ENCODE measurements around the gene TTR. TPM values are rescaled to one million over a fixed set of nuclear protein-coding genes. Genes with fewer than 3 reads are reported as not detected.

TTR gene
- total RNA-seq, 5 donors from 2014 or later (not counting 1 experiment from before 2014, with no cell fraction given): 1.7 to 2.6 (median 1.9) TPM; not detected in 2

DNA sequence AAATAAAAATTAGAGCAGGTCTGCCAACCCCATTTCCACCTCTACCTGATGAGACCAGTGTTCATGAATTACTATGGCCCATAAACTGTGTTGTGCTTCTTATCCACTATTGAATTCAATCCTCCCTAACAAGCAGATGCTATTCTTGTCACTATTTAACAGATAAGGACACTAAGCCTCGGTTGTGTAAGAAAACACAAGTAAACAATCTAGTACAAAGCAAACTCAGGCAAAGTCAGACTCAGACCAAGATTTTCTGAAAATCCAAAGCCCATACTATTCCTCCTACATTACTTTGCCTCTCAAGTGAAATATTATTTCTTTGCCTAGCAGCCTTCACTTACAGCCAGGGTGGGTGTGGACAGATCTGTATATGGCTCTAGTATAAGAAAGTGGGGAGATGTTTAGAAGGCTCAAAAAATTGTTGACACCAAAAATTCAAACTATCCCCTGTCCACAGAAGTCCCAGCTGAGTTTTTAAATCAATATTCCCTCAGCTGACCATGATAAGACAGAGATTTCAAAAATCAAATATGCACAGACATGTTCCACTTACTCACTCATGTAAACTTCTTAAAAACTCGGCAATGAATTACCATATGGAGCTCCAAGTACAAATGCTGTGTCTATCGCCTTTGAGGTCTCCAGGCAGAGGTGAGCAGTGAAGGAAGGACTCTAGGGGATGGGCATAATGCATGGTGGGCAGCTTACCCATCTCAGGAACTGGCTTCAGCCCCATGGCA is 16.0 kb upstream of the TTR start:
- Mint-ChIP-seq H3K36me3 (no peaks in the 10 kb centered on the region), H3K4me3 (no peak overlapping the region), H3K27ac (no peak overlapping the region), H3K9me3 (no peaks in the 10 kb centered on the region), H3K27me3 (no peaks in the 10 kb centered on the region), H3K4me1 (no peaks in the 10 kb centered on the region)
- no CpG with 5 or more reads among the region's 3 CpGs for WGBS (ENCODE audit: insufficient coverage)
- Histone ChIP-seq H3K27me3 (replicated peaks in 1 of 2; ENCODE audit: control insufficient read depth in 2 of 2, extremely low read depth in 1 of 2, insufficient read depth in 2 of 2, low read length in 1 of 2) (no peaks in the 10 kb centered on the region), H3K4me3 (ENCODE audit: control insufficient read depth in 1 of 2, extremely low read depth in 1 of 2, low read length in 1 of 2) (no peak overlapping the region), H3K36me3 (ENCODE audit: control insufficient read depth in 2 of 2, extremely low read depth in 1 of 2, insufficient read depth in 1 of 2, low read length in 1 of 2) (no peaks in the 10 kb centered on the region), H3K27ac (ENCODE audit: low read length) (no peak overlapping the region), H3K9me3 (no peaks in the 10 kb centered on the region), H3K4me1 (ENCODE audit: control insufficient read depth in 1 of 2, extremely low read depth in 1 of 2, insufficient read depth in 2 of 2, low read length in 2 of 2) (no peaks in the 10 kb centered on the region)
- no peak for ATAC-seq (replicated peaks in 1 of 4)
- DNase-seq: no peak
- ChIA-PET POLR2A (no interaction called here), CTCF (no interaction called here)

- Mint-ChIP-seq H3K9me3 (no peaks in the 10 kb centered on the region), H3K4me1 (no peaks in the 10 kb centered on the region), H3K27ac (no peak overlapping the region), H3K4me3 (no peak overlapping the region), H3K27me3 (no peaks in the 10 kb centered on the region), H3K36me3 (no peaks in the 10 kb centered on the region)
- H3K27me3 ChIP-seq (replicated peaks in 1 of 2; ENCODE audit: control insufficient read depth in 2 of 2, extremely low read depth in 1 of 2, insufficient read depth in 2 of 2, low read length in 1 of 2): no peaks in the 10 kb centered on the region
- DNase-seq (no peak), ATAC-seq (replicated peaks in 1 of 4) (no peak)
- H3K27ac ChIP-seq (ENCODE audit: low read length): no peak overlapping the region
- CTCF ChIA-PET: no interaction called here
- POLR2A ChIA-PET: no interaction called here
- H3K4me1 ChIP-seq (ENCODE audit: control insufficient read depth in 1 of 2, extremely low read depth in 1 of 2, insufficient read depth in 2 of 2, low read length in 2 of 2): no peaks in the 10 kb centered on the region
- H3K36me3 ChIP-seq (ENCODE audit: control insufficient read depth in 2 of 2, extremely low read depth in 1 of 2, insufficient read depth in 1 of 2, low read length in 1 of 2): no peaks in the 10 kb centered on the region
- 27% methylated on average over 4 of the region's 4 CpGs for WGBS (ENCODE audit: insufficient coverage)
- no peaks in the 10 kb centered on the region for H3K9me3 ChIP-seq
- no peak overlapping the region for H3K4me3 ChIP-seq (ENCODE audit: control insufficient read depth in 1 of 2, extremely low read depth in 1 of 2, low read length in 1 of 2)
Measured at GRCh38 chr18:31576670-31577069, 15.0 kb upstream of the TTR start.

DNA sequence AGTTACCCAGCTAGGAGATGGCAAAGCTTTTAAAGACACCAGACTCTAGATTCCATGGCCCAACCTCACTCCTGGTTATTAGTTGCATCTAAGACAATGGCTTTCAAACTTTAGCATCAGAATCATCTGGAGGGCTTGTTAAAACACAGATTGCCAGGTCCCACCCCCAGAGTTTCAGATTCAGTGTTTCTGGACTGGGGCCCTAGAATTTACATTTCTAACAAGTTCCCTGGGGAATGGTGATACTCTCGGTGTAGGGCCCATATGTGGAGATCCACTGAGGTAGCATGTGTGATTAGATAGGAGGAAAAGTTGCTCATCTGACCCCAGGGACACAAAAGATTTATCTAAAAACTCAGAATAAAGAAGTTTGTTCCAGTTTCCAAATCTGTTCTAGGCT is 14.5 kb upstream of the TTR start:
- Mint-ChIP-seq H3K9me3 (no peaks in the 10 kb centered on the region), H3K27ac (no peak overlapping the region), H3K4me1 (no peaks in the 10 kb centered on the region), H3K27me3 (no peaks in the 10 kb centered on the region), H3K36me3 (no peaks in the 10 kb centered on the region), H3K4me3 (no peak overlapping the region)
- ATAC-seq (replicated peaks in 1 of 4): no peak
- Histone ChIP-seq H3K4me3 (ENCODE audit: control insufficient read depth in 1 of 2, extremely low read depth in 1 of 2, low read length in 1 of 2) (no peak overlapping the region), H3K4me1 (ENCODE audit: control insufficient read depth in 1 of 2, extremely low read depth in 1 of 2, insufficient read depth in 2 of 2, low read length in 2 of 2) (no peaks in the 10 kb centered on the region), H3K36me3 (ENCODE audit: control insufficient read depth in 2 of 2, extremely low read depth in 1 of 2, insufficient read depth in 1 of 2, low read length in 1 of 2) (no peaks in the 10 kb centered on the region), H3K9me3 (no peaks in the 10 kb centered on the region), H3K27ac (ENCODE audit: low read length) (no peak overlapping the region), H3K27me3 (replicated peaks in 1 of 2; ENCODE audit: control insufficient read depth in 2 of 2, extremely low read depth in 1 of 2, insufficient read depth in 2 of 2, low read length in 1 of 2) (no peaks in the 10 kb centered on the region)
- no peak for DNase-seq
- ChIA-PET POLR2A (no interaction called here), CTCF (no interaction called here)
- no CpG with 5 or more reads among the region's 1 CpG for WGBS (ENCODE audit: insufficient coverage)

DNA sequence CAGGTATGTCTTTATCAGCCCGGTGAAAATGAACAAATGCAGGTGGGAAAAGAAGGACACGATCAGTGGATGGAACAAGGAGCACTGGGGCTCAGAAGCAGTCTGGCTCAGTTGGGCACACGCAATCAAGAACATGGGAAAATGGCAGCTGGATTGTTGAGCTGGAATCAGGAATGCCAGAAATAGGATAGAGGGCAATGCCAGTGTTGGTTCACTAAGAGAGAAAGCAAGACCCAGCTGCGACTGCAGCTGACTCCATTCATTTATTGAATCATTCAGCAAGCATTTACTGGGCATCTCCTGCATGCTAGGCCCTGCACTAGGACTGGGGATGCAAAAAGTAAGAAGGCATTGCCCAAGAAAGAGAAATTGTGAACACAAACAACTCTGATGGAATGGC is 13.6 kb upstream of the TTR start:
- Histone ChIP-seq H3K27me3 (replicated peaks in 1 of 2; ENCODE audit: control insufficient read depth in 2 of 2, extremely low read depth in 1 of 2, insufficient read depth in 2 of 2, low read length in 1 of 2) (no peaks in the 10 kb centered on the region), H3K4me3 (ENCODE audit: control insufficient read depth in 1 of 2, extremely low read depth in 1 of 2, low read length in 1 of 2) (no peak overlapping the region), H3K4me1 (ENCODE audit: control insufficient read depth in 1 of 2, extremely low read depth in 1 of 2, insufficient read depth in 2 of 2, low read length in 2 of 2) (no peaks in the 10 kb centered on the region), H3K9me3 (no peaks in the 10 kb centered on the region), H3K36me3 (ENCODE audit: control insufficient read depth in 2 of 2, extremely low read depth in 1 of 2, insufficient read depth in 1 of 2, low read length in 1 of 2) (no peaks in the 10 kb centered on the region), H3K27ac (ENCODE audit: low read length) (no peak overlapping the region)
- CTCF ChIA-PET: no interaction called here
- Mint-ChIP-seq H3K4me1 (no peaks in the 10 kb centered on the region), H3K36me3 (no peaks in the 10 kb centered on the region), H3K4me3 (no peak overlapping the region), H3K27me3 (no peaks in the 10 kb centered on the region), H3K27ac (no peak overlapping the region), H3K9me3 (no peaks in the 10 kb centered on the region)
- no peak for ATAC-seq (replicated peaks in 1 of 4)
- DNase-seq: no peak
- 83% methylated on average over 4 of the region's 4 CpGs for WGBS (ENCODE audit: insufficient coverage)
- POLR2A ChIA-PET: interaction anchor here in 1 of 2 donors (0.6 kb wide), 1 partner anchor 353 kb away, joined by 3 read pairs; no protein-coding TSS in a partner anchor

DNA sequence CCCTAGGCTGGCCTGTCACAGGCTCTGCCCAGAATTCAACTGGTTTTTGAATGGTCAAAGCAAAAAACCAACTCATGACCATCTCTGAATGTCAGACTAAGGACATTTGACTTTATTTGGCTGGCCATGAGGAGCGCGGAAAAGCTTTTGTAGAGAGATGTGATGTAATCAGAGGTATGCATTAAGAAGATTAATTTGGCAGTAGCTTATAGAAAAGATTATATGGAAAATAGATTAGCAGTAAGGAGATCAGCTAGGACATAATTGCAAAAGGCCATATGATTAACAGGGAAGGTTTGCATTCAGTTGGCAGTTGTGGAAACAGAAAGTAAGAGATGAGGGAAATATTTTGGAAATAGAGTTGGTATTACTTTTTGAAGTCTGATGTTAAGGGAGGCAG is 12.3 kb upstream of the TTR start:
- no peaks in the 10 kb centered on the region for H3K27me3 ChIP-seq (replicated peaks in 1 of 2; ENCODE audit: control insufficient read depth in 2 of 2, extremely low read depth in 1 of 2, insufficient read depth in 2 of 2, low read length in 1 of 2)
- no peaks in the 10 kb centered on the region for H3K9me3 ChIP-seq
- Mint-ChIP-seq H3K27me3 (peaks cover 0 to 1% of the 10 kb centered on the region in 2 donors), H3K36me3 (no peaks in the 10 kb centered on the region), H3K4me3 (no peak overlapping the region), H3K4me1 (no peaks in the 10 kb centered on the region), H3K9me3 (no peaks in the 10 kb centered on the region), H3K27ac (no peak overlapping the region)
- POLR2A ChIA-PET: no interaction called here
- no peak for DNase-seq
- H3K36me3 ChIP-seq (ENCODE audit: control insufficient read depth in 2 of 2, extremely low read depth in 1 of 2, insufficient read depth in 1 of 2, low read length in 1 of 2): no peaks in the 10 kb centered on the region
- no peaks in the 10 kb centered on the region for H3K4me1 ChIP-seq (ENCODE audit: control insufficient read depth in 1 of 2, extremely low read depth in 1 of 2, insufficient read depth in 2 of 2, low read length in 2 of 2)
- no peak overlapping the region for H3K4me3 ChIP-seq (ENCODE audit: control insufficient read depth in 1 of 2, extremely low read depth in 1 of 2, low read length in 1 of 2)
- ATAC-seq (replicated peaks in 1 of 4): no peak
- no peak overlapping the region for H3K27ac ChIP-seq (ENCODE audit: low read length)
- CTCF ChIA-PET: no interaction called here
- 100% methylated on average over 2 of the region's 2 CpGs for WGBS (ENCODE audit: insufficient coverage)

- no peak overlapping the region for H3K4me3 ChIP-seq (ENCODE audit: control insufficient read depth in 1 of 2, extremely low read depth in 1 of 2, low read length in 1 of 2)
- ATAC-seq (replicated peaks in 1 of 4): no peak
- no peaks in the 10 kb centered on the region for H3K9me3 ChIP-seq
- H3K4me1 ChIP-seq (ENCODE audit: control insufficient read depth in 1 of 2, extremely low read depth in 1 of 2, insufficient read depth in 2 of 2, low read length in 2 of 2): no peaks in the 10 kb centered on the region
- ChIA-PET POLR2A (no interaction called here), CTCF (no interaction called here)
- peaks cover 0 to 2% of the 10 kb centered on the region in 2 donors for H3K27me3 Mint-ChIP-seq
- no peaks in the 10 kb centered on the region for H3K36me3 ChIP-seq (ENCODE audit: control insufficient read depth in 2 of 2, extremely low read depth in 1 of 2, insufficient read depth in 1 of 2, low read length in 1 of 2)
- no peaks in the 10 kb centered on the region for H3K36me3 Mint-ChIP-seq
- no peak overlapping the region for H3K27ac ChIP-seq (ENCODE audit: low read length)
- H3K4me1 Mint-ChIP-seq: no peaks in the 10 kb centered on the region
- no peak overlapping the region for H3K4me3 Mint-ChIP-seq
- whole genome bisulfite sequencing (ENCODE audit: insufficient coverage): no CpG with 5 or more reads among the region's 4 CpGs
- no peak overlapping the region for H3K27ac Mint-ChIP-seq
- no peaks in the 10 kb centered on the region for H3K27me3 ChIP-seq (replicated peaks in 1 of 2; ENCODE audit: control insufficient read depth in 2 of 2, extremely low read depth in 1 of 2, insufficient read depth in 2 of 2, low read length in 1 of 2)
- H3K9me3 Mint-ChIP-seq: no peaks in the 10 kb centered on the region
- no peak for DNase-seq
Measured at GRCh38 chr18:31581498-31582197, 10.0 kb upstream of the TTR start.

Measured in T-cell (primary cell).